C4-2B (cell line): ENCODE measurements around the gene PPP1R36.

Experiments
- CTCF ChIP-seq: fragments of 450-650 bp; conservative IDR thresholded peaks from 2 replicates; pipeline ENCODE4 v1.5.1; 2017; ENCODE audit warnings: mild to moderate bottlenecking
- ZFX ChIP-seq: fragments of 450-650 bp; IDR thresholded peaks from 2 replicates; pipeline ENCODE4 v1.6.1; 2017

- no peak for TF ChIP-seq CTCF
- no peak for TF ChIP-seq ZFX
Measured at GRCh38 chr14:64525354-64525753, 24.4 kb upstream of the PPP1R36 start.
